ENCODE data around the gene RAB9A.

RAB9A gene

DNA sequence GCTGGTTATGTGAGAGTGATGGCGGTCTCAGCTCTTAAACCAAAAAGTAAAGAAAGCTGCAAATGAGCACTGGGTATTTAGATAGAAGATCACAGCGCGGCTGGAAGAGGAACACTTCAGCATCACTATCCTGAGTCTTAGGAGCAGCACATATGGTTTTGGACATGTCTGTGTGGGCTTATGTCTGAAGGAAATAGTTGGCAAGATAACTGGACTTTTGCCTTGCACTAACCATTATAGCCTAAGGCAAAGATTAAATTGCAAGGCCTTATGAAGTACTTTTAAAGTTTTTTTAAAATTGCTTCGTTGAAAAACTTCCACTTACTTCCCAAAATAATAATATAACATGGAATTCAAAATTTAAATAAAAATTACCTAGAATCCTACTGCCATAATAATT lies 4.6 kb upstream of the RAB9A start:
- TF ChIP-seq, protein P1, sequence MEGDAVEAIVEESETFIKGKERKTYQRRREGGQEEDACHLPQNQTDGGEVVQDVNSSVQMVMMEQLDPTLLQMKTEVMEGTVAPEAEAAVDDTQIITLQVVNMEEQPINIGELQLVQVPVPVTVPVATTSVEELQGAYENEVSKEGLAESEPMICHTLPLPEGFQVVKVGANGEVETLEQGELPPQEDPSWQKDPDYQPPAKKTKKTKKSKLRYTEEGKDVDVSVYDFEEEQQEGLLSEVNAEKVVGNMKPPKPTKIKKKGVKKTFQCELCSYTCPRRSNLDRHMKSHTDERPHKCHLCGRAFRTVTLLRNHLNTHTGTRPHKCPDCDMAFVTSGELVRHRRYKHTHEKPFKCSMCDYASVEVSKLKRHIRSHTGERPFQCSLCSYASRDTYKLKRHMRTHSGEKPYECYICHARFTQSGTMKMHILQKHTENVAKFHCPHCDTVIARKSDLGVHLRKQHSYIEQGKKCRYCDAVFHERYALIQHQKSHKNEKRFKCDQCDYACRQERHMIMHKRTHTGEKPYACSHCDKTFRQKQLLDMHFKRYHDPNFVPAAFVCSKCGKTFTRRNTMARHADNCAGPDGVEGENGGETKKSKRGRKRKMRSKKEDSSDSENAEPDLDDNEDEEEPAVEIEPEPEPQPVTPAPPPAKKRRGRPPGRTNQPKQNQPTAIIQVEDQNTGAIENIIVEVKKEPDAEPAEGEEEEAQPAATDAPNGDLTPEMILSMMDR (conservative IDR thresholded peaks at IDR 0.05; ENCODE audit: low read length) = no peak
- no peak for TF ChIP-seq EZH2phosphoT487 (IDR thresholded peaks at IDR 0.05; ENCODE audit: borderline replicate concordance)
- Histone ChIP-seq H3K9ac (ENCODE audit: low read depth, low read length, poor library complexity, severe bottlenecking) (no peak overlapping the region), H4K20me1 (ENCODE audit: insufficient read depth, low read length, poor library complexity, severe bottlenecking) (no peaks in the 10 kb centered on the region), H3K79me2 (ENCODE audit: insufficient read depth, low read length) (peaks cover 5% of the 10 kb centered on the region), H3K9me2 (replicated peaks; ENCODE audit: low read depth, low read length) (no peaks in the 10 kb centered on the region), H3K4me3 (ENCODE audit: low read length, poor library complexity, severe bottlenecking) (no peak overlapping the region), H3K4me2 (ENCODE audit: low read depth, low read length, poor library complexity, severe bottlenecking) (no peak overlapping the region), H3F3A (ENCODE audit: low read depth) (no peaks in the 10 kb centered on the region), H3K9me3 (ENCODE audit: insufficient read depth, low read depth, low read length) (no peaks in the 10 kb centered on the region), H3K27me3 (ENCODE audit: insufficient read depth, low read length, poor library complexity, severe bottlenecking) (no peaks in the 10 kb centered on the region), H3K36me3 (ENCODE audit: insufficient read depth, low read length) (no peaks in the 10 kb centered on the region), H2AFZ (ENCODE audit: low read length) (no peak overlapping the region), H3K4me1 (ENCODE audit: insufficient read depth, low read length, poor library complexity, severe bottlenecking) (peaks cover 14% of the 10 kb centered on the region)

DNA sequence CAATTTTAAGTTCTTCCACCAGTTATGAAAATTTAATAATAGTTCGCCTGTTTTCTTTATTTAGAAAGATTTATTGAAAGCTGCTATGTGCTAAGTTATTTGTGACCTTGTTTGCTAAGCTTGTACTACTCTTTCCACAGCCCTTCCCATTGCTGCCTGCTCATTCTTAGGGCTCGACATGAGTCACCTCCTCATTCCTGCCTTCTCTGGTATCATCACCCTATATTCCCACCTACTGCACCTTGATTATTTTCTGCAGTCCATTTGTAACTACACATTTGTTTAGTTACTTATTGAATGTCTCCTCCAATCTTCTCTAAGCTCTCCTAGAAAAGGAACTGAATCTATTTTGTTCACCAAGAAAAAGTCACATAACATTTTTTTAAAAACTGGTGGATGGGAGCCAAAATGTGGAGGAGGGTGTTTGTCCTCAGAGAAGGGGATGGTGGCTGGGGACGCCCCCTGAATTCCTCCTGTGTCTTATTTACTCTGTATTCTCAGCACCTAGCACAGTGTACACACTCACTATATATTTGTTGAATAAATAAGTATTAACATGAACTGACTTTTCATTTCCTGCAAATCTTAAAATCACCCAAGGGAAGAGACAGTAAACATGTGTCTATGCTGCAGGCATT lies 3.7 kb upstream of the RAB9A start:
- TF ChIP-seq, protein P1 (conservative IDR thresholded peaks at IDR 0.05; ENCODE audit: low read length) = no peak
- no peak for TF ChIP-seq EZH2phosphoT487 (IDR thresholded peaks at IDR 0.05; ENCODE audit: borderline replicate concordance)
- Histone ChIP-seq H3K9me3 (ENCODE audit: insufficient read depth, low read depth, low read length) (no peaks in the 10 kb centered on the region), H3F3A (ENCODE audit: low read depth) (no peaks in the 10 kb centered on the region), H3K4me1 (ENCODE audit: insufficient read depth, low read length, poor library complexity, severe bottlenecking) (peaks cover 11% of the 10 kb centered on the region), H3K9me2 (replicated peaks; ENCODE audit: low read depth, low read length) (no peaks in the 10 kb centered on the region), H3K4me2 (ENCODE audit: low read depth, low read length, poor library complexity, severe bottlenecking) (no peak overlapping the region), H3K79me2 (ENCODE audit: insufficient read depth, low read length) (peaks cover 14% of the 10 kb centered on the region), H3K27me3 (ENCODE audit: insufficient read depth, low read length, poor library complexity, severe bottlenecking) (no peaks in the 10 kb centered on the region), H3K9ac (ENCODE audit: low read depth, low read length, poor library complexity, severe bottlenecking) (no peak overlapping the region), H2AFZ (ENCODE audit: low read length) (no peak overlapping the region), H3K4me3 (ENCODE audit: low read length, poor library complexity, severe bottlenecking) (no peak overlapping the region), H3K36me3 (ENCODE audit: insufficient read depth, low read length) (no peaks in the 10 kb centered on the region), H4K20me1 (ENCODE audit: insufficient read depth, low read length, poor library complexity, severe bottlenecking) (no peaks in the 10 kb centered on the region)

DNA sequence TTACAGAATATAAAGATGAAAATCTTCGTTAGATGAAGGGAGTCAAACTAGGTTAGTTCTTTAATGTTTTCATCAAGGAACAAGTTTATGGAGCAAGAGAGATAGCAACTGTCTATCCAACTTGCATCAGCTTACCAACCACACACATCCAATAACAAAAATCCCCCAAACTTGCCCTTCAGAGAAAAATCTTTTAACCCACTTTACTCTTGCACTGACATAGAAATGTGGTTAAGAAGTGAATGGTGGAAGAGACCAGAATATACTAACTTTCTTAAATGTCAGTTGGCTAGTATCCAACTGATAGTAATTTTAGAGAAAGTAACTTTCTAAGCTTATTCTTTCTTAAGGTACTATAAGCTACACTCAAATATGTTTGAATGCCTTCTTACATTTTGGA lies 1.7 kb upstream of the RAB9A start:
- no peaks in the 10 kb centered on the region for H3K9me2 ChIP-seq (replicated peaks; ENCODE audit: low read depth, low read length)
- no peak overlapping the region for H2AFZ ChIP-seq (ENCODE audit: low read length)
- H3K36me3 ChIP-seq (ENCODE audit: insufficient read depth, low read length) = no peaks in the 10 kb centered on the region
- no peaks in the 10 kb centered on the region for H3F3A ChIP-seq (ENCODE audit: low read depth)
- TF ChIP-seq EZH2phosphoT487 (IDR thresholded peaks at IDR 0.05; ENCODE audit: borderline replicate concordance) = no peak
- TF ChIP-seq, protein P1 (conservative IDR thresholded peaks at IDR 0.05; ENCODE audit: low read length) = no peak
- H3K4me2 ChIP-seq (ENCODE audit: low read depth, low read length, poor library complexity, severe bottlenecking) = no peak overlapping the region
- no peaks in the 10 kb centered on the region for H3K9me3 ChIP-seq (ENCODE audit: insufficient read depth, low read depth, low read length)
- H3K4me1 ChIP-seq (ENCODE audit: insufficient read depth, low read length, poor library complexity, severe bottlenecking) = peaks cover 15% of the 10 kb centered on the region
- peaks cover 3% of the 10 kb centered on the region for H4K20me1 ChIP-seq (ENCODE audit: insufficient read depth, low read length, poor library complexity, severe bottlenecking)
- H3K4me3 ChIP-seq (ENCODE audit: low read length, poor library complexity, severe bottlenecking) = no peak overlapping the region
- no peaks in the 10 kb centered on the region for H3K27me3 ChIP-seq (ENCODE audit: insufficient read depth, low read length, poor library complexity, severe bottlenecking)
- H3K9ac ChIP-seq (ENCODE audit: low read depth, low read length, poor library complexity, severe bottlenecking) = no peak overlapping the region
- peaks cover 33% of the 10 kb centered on the region for H3K79me2 ChIP-seq (ENCODE audit: insufficient read depth, low read length)

Measured in Loucy (cell line).